GM23248 (cell line): ENCODE results near the gene ZER1.
"Not testable (repeated sequence)": the region's sequence is repeated elsewhere in the genome, so short reads cannot be mapped to it uniquely, and the experiment has no call there.

ENCODE experiments used
- EZH2 ChIP-seq: fragments of 200-600 bp; sonication (generic); IDR thresholded peaks from 2 replicates; pipeline ENCODE4 v1.6.1; 2018; ENCODE audit warnings: antibody characterized with exemption, mild to moderate bottlenecking; ENCODE audit not compliant: insufficient read depth, poor library complexity, severe bottlenecking
- EZH2phosphoT487 ChIP-seq: fragments of 200-600 bp; sonication (generic); IDR thresholded peaks from 2 replicates; pipeline ENCODE4 v1.6.1; 2018; ENCODE audit warnings: antibody characterized with exemption, moderate library complexity, mild to moderate bottlenecking, low read depth; ENCODE audit not compliant: insufficient read depth

DNA sequence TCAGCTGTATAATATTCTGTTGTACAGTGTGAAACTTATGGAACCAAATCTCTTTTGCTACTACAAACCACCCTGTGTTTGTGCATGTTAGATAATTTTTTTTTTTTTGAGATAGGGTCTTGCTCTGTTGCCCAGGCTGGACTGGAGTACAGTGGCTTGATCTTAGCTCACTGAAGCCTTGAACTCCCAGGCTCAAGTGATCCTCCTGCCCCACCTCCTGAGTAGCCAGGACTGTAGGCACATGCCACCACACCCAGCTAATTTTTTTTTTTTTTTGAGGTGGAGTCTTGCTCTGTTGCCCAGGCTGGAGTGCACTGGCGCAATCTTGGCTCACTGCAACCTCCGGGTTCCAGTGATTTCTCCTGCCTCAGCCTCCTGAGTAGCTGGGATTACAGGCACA is 23.2 kb upstream of the ZER1 start:
- TF ChIP-seq EZH2, EZH2phosphoT487: not testable (repeated sequence)
